HG03439 (cell line): ENCODE data around the gene IARS2.
"Not testable (repeated sequence)": the region's sequence is repeated elsewhere in the genome, so short reads cannot be mapped to it uniquely, and the experiment has no call there.

ENCODE experiments used
- ATAC-seq: cut with Tn5 transposase; IDR thresholded peaks from one replicate; pipeline ENCODE4 v1.9.1; 2021; ENCODE audit warnings: mild to moderate bottlenecking, moderate library complexity; ENCODE audit not compliant: unreplicated experiment

The IARS2 gene

GRCh38 chr1:220164116-220164515 is 70.2 kb downstream of the IARS2 start:
- ATAC-seq, result no peak

- ATAC-seq, result no peak
These were observed 70.6 kb downstream of the IARS2 start for GRCh38 chr1:220164517-220164916.

- ATAC-seq, result no peak
These were observed 72.9 kb downstream of the IARS2 start for GRCh38 chr1:220166853-220167252.

DNA sequence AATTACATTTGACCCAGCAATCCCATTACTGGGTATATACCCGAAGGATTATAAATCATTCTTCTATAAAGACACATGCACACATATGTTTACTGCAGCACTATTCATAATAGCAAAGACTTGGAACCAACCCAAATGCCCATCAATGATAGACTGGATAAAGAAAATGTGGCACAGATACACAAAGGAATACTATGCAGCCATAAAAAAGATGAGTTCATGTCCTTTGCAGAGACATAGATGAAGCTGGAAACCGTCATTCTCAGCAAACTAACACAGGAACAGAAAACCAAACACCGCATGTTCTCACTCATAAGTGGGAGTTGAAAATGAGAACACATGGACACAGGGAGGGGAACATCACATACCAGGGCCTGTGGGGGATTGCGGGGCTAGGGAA is 76.0 kb downstream of the IARS2 start:
- not testable (repeated sequence) for ATAC-seq

- ATAC-seq, result no peak
These were observed 77.0 kb downstream of the IARS2 start for GRCh38 chr1:220170836-220171526.

DNA sequence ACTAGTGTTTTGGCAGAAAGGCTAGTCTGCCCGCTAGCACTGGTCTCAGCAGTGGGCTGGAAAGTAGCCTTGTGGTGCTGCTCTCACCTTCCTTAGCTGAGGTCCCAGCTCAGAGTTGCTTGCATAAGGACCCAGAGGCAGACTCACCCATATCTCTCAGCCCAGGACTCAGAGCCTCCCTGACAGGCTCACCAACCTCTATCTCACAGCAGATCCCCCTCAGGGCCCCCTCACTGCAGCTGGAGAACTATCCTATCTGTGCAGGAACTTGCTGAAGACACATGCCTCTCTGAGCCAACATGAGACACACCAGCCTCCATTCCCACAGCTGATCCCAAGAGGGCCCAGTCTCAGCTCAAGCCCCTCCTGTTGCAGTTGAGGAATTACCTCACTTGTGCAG is 82.6 kb downstream of the IARS2 start:
- ATAC-seq, result no peak

DNA sequence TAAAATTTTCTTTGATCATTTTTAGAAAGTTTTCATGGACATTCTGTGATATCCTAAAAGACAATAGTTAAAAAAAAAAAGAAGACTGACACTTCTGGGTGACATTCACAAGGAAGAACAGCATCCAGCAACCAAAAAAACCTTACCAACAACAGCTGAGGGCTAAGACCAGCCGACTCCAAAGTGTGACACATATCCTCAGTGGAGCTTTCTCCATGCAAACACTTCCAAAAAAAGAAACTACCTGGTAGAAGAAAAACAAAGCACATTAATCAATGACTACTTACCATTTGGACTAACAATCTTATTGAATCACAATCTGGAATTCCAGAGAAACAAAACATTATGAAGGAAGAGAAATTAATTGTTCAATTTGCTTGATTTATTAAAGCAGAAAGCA is 88.2 kb downstream of the IARS2 start:
- ATAC-seq, result no peak

DNA sequence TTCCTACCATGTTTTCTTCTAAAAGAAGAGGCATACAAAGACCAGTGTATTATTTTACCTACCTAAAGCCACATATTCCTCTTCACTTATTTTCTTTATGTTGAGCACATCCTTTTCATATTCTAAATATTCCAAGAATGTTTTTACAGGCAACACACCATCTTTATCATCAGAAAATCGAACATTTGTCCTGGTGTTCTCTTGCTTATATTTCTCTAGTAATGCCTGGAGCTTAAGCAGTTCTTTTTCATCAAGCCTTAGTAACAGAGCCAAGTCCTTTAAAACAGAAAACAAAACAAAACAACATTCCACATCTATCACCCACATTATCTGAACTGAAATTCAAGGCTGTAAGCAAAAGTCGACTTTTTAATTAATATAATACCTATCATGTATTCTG is 88.7 kb downstream of the IARS2 start:
- ATAC-seq, result no peak

DNA sequence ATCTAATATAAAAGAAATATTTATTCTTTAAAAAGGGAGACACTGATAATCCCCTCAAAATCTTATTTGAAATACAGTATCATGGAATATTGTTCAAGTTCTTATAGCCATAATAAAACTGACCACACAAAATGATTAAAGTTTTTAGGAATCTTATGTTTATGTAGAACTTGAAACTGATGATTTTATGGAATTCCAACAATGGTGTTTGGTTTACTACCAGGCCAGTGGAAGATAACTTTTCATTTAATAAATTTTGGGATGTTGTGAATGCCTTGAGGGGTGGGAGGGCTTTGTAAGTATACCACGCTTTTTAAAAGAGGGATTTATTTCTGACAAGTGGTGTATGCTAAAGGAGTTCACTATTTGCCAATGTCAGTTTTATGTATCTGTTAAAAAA is 90.6 kb downstream of the IARS2 start:
- ATAC-seq, result no peak

- no peak for ATAC-seq
These were observed 92.8 kb downstream of the IARS2 start for GRCh38 chr1:220186752-220187151.

DNA sequence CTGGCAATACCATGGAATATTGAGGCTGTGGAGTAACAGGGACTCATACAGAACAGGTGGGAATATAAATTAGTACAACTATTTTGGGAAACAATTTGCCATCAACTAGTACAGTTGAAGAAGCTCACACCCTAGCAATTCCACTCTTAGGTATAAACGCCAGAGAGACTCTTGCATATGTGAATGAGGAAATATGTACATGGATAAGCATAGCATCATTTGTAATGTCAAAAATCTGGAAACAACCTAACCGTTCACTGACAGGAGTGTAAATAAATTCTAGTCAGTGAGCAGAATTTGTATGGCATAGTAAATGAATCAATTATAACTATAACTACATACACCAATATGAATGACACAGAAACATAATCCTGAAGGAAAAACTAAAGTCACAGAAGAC is 94.6 kb downstream of the IARS2 start:
- no peak for ATAC-seq

DNA sequence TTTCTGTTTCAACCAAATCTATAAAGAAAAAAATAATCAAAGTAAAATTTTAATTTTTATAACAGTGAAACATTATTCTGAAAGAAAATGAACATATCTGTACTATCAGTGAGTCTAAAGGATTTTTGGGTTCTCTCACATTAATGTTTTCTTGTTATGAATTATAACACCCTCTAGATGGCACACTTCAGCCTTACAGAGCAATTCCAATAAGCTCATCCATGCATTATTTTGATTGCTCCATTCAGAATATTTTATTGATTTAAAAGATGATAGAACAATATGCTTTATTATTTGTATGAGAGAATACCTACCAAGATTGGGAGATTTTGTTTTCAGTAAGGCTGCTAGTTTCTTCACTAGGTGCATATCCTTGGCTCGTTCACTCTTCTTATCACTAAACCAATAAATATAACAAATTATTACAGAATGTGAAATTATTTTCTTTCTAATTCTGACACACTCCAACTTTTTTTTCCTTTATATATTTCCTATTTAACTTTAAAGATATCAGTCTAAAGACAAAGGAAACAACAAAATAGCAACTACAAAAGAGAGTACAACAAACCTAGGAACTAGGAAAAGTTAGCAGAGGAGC is 95.9 kb downstream of the IARS2 start:
- no peak for ATAC-seq

- ATAC-seq, result no peak
These were observed 101.8 kb downstream of the IARS2 start for GRCh38 chr1:220195701-220196100.
